ENCODE data around the gene ADM2.
"Not testable (repeated sequence)": the region's sequence is repeated elsewhere in the genome, so short reads cannot be mapped to it uniquely, and the experiment has no call there.

Gene ADM2

DNA sequence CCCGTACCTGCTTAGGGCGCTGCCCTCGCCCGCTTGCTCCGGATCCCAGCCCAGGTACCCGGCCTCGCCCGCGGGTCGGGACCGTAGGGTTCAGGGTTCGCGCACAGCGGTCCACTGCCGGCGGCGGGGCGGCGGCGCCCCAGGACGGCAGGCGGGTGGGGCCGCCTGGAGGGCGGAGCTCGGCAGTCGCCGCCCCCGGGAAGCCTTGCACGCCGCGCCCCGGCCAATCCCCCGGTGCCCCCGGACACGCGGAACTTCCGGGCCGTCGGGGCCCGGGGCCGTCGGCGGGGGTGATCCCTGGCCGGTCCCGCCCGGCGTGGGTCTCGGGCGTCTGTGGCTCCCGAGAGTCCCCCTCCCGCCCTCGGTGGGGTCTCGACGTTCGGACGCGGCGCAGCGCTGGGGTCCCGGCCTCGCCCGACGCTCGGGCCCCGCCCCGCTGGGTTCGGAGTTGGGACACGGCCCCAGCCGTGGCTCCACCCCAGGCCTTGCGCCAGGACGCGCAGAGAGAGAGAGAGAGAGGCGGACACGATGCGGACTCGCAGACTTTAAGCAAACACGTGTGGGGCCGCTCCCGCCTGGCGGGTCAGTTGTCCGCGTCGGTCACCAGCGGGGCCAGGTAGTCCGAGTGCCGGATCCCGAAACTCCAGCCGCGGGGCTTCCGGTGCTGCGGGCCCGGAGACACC lies 48.7 kb downstream of the ADM2 start, which contains the start of gene TYMP:
Gene TYMP, minus strand, starts transcription at position 116 of the 683 bp plus-strand sequence. CDS start 303 bp downstream, outside the sequence.
- peak within 1 kb of the TSS; percentile 52 for H3K4me3 ChIP-seq (ENCODE audit: control insufficient read depth, low read depth, low read length)
- TF ChIP-seq CTCF (IDR thresholded peaks at IDR 0.05; ENCODE audit: control insufficient read depth, insufficient read depth, low read depth, low read length, missing control alignments): no peak
- DNase-seq (ENCODE audit: low read depth): peak; percentile 46

- no peak for DNase-seq (ENCODE audit: low read depth)
- H3K4me3 ChIP-seq (ENCODE audit: control insufficient read depth, low read depth, low read length): peak overlapping the region; percentile 52
Measured at GRCh38 chr22:50530580-50530876, 49.2 kb downstream of the ADM2 start.

DNA sequence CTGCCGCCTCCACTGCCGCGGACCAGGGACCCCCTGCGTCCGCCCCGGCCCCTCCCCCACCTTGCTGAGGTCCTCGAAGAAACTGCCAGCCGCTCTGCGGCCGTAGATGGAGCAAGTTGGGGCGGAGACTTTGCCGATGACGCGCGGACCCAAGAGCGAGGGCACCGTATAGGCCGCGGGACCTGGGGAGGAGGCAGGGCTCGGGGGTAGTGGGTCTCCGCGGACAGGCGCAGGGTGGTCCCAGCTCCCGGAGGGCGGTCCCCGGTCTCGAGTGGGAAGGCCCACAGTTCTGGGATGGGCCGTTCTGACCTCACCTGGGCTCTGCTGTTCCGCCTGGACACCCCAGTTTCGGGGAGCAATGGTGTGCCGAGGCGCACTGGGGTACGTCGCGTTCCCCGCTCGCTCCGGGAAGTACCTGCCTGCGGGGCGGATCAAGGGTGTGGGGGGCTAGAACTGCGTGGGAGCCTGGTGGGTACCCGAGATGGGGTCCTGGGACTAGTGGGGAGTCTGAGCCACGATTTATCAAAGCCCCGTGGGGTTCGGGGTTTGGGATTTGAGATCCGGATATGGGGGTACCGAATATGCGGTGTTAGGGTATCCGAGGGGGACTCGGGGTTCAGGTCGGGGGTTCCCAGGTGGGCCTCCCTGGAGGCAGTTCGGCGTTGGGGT lies 49.7 kb downstream of the ADM2 start:
- peak overlapping the region; percentile 52 for H3K4me3 ChIP-seq (ENCODE audit: control insufficient read depth, low read depth, low read length)
- TF ChIP-seq CTCF (IDR thresholded peaks at IDR 0.05; ENCODE audit: control insufficient read depth, insufficient read depth, low read depth, low read length, missing control alignments): no peak
- peak; percentile 35 for DNase-seq (ENCODE audit: low read depth)

More at GRCh38 chr22:50530580-50530876, 49.2 kb downstream of the ADM2 start:
- TF ChIP-seq CTCF (IDR thresholded peaks at IDR 0.05; ENCODE audit: control insufficient read depth, insufficient read depth, low read depth, low read length, missing control alignments): no peak

- no peak for DNase-seq (ENCODE audit: low read depth)
- peak overlapping the region; percentile 52 for H3K4me3 ChIP-seq (ENCODE audit: control insufficient read depth, low read depth, low read length)
- TF ChIP-seq CTCF (IDR thresholded peaks at IDR 0.05; ENCODE audit: control insufficient read depth, insufficient read depth, low read depth, low read length, missing control alignments): no peak
Measured at GRCh38 chr22:50531546-50531961, 50.2 kb downstream of the ADM2 start.

GRCh38 chr22:50531962-50532674 lies 50.8 kb downstream of the ADM2 start:
- H3K4me3 ChIP-seq (ENCODE audit: control insufficient read depth, low read depth, low read length): peak overlapping the region; percentile 52
- no peak for DNase-seq (ENCODE audit: low read depth)
- TF ChIP-seq CTCF (IDR thresholded peaks at IDR 0.05; ENCODE audit: control insufficient read depth, insufficient read depth, low read depth, low read length, missing control alignments): no peak

DNA sequence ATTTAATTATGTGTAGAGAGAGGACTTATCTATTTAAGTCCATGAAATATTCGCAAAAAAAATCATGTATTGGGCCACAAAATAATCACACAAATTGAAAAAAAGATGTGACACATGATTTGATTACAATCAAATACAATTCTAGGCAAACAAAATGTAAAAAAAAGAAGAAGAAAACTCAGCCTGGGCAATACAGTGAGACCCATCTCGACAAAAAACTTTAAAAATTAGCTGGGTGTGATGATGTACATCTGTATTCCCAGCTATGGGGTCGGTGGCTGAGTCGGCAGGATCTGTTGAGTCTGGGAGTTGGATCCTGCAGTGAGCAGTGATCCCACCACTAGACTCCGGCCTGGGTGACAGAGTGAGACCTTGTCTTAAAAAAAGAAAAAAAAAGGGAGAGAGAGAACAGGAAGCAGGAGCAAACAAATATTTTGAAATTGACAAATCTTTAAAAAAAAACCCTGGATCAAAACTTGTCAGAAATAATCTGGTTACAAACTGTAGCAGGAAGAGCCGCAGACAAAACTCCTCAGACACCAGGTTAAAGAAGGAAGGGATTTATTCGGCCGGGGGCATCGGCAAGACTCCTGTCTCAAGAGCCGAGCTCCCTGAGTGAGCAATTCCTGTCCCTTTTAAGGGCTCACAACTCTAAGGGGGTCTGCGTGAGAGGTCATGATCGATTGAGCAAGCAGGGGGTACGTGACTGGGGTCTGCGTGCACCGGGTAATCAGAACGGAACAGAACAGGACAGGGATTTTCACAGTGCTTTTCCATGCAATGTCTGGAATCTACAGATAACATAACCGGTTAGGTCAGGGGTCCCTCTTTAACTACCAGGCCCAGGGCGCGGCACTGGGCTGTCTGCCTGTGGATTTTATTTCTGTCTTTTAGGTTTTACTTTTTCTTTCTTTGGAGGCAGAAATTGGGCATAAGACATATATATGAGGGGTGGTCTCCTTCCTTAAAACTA lies 51.8 kb downstream of the ADM2 start:
- TF ChIP-seq CTCF (IDR thresholded peaks at IDR 0.05; ENCODE audit: control insufficient read depth, insufficient read depth, low read depth, low read length, missing control alignments): no peak
- H3K4me3 ChIP-seq (ENCODE audit: control insufficient read depth, low read depth, low read length): no peak overlapping the region
- no peak for DNase-seq (ENCODE audit: low read depth)

- not testable (repeated sequence) for H3K4me3 ChIP-seq (ENCODE audit: control insufficient read depth, low read depth, low read length); DNase-seq (ENCODE audit: low read depth)
Measured at GRCh38 chr22:50533856-50534711, 52.7 kb downstream of the ADM2 start.
